Measurements from ENCODE around the gene IL36G.

IL36G gene

GRCh38 chr2:112967023-112967422 is 10.8 kb upstream of the IL36G start:
- DNase-seq (ENCODE audit: insufficient read length, low spot score) (no peak), FAIRE-seq (no peak)

- DNase-seq (ENCODE audit: insufficient read length, low spot score): no peak
- FAIRE-seq: no peak
These were observed 5.3 kb upstream of the IL36G start for GRCh38 chr2:112972423-112973086.

- FAIRE-seq (no peak), DNase-seq (ENCODE audit: insufficient read length, low spot score) (no peak)
These were observed 4.7 kb upstream of the IL36G start for GRCh38 chr2:112973156-112973555.

- DNase-seq (ENCODE audit: insufficient read length, low spot score): no peak
These were observed 1.9 kb downstream of the IL36G start for GRCh38 chr2:112979731-112980130.

DNA sequence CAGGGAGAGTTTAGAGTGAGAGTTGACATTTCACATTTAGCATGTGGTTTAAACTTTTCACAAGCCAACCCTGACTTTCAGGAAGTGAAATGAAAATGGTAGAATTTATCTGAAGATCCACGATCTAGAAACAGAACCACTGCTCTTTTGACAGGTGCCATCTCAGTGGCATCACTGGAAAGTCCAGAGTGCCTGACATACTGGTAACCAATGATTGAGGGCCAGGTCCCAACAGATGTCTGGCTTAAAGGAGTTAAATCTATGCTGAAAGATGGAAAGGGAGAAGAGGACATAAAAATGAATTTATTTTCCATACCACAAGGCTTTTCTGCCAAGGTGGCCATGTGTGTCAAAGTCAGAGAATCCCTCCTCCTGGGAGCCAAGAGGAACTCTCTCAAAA is 2.7 kb downstream of the IL36G start:
- DNase-seq (ENCODE audit: insufficient read length, low spot score) (no peak), FAIRE-seq (no peak)

More at GRCh38 chr2:112979731-112980130, 1.9 kb downstream of the IL36G start:
- no peak for FAIRE-seq

- no peak for FAIRE-seq
- DNase-seq (ENCODE audit: insufficient read length, low spot score): no peak
These were observed 7.3 kb downstream of the IL36G start for GRCh38 chr2:112985090-112985489.

- DNase-seq (ENCODE audit: insufficient read length, low spot score) (no peak), FAIRE-seq (no peak)
These were observed 11.8 kb downstream of the IL36G start for GRCh38 chr2:112989611-112990010.

GRCh38 chr2:112993831-112994230 is 16.0 kb downstream of the IL36G start:
- FAIRE-seq: no peak
- no peak for DNase-seq (ENCODE audit: insufficient read length, low spot score)

DNA sequence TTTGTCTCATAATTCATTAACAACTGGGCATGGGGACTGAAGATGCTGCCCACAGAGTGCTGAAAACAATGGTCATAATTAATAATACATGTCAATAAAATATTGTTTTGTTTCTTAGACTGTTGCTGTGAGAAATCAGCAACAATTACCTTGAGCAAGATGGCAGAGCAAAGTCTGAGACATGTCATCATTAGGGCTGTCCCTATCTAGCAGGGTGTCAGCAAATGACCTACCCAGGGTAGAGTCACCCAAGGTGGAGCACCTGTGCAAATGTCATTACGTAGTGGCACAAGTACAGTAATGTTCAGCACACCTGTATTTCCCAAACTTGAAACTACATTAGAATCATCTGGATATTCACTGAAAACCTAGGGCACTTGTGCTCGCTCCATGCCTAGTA is 16.8 kb downstream of the IL36G start:
- FAIRE-seq: no peak
- DNase-seq (ENCODE audit: insufficient read length, low spot score): no peak

DNA sequence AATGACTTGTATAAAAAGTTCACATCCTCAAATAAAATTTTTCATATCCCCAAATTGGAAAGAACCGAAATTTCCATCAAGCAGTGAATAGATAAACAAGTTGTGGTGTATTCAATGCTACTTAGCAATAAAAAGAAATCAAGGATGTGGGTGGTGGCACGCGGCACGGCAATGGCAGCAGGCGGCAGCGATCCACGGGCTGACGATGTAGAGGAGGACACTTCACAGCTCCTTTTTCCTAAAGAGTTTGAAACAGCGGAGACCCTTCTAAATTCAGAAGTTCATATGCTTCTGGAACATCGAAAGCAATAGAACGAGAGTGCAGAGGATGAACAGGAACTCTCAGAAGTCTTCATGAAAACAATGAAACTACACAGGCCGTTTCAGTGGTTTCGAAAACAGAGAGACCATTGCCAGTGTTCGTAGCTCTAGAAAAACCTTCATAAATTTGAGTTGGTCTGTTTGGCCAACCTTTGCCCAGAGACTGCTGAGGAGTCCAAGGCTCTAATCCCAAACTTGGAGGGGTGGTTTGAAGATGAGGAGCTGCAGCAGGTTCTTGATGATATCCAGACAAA is 17.6 kb downstream of the IL36G start:
- FAIRE-seq: no peak

GRCh38 chr2:112996635-112997034 is 18.8 kb downstream of the IL36G start:
- DNase-seq (ENCODE audit: insufficient read length, low spot score): no peak
- no peak for FAIRE-seq

More for the DNA sequence above, 17.6 kb downstream of the IL36G start:
- no peak for DNase-seq (ENCODE audit: insufficient read length, low spot score)

GRCh38 chr2:112997151-112997550 is 19.3 kb downstream of the IL36G start:
- DNase-seq (ENCODE audit: insufficient read length, low spot score): no peak
- no peak for FAIRE-seq

- FAIRE-seq (no peak), DNase-seq (ENCODE audit: insufficient read length, low spot score) (no peak)
These were observed 22.6 kb downstream of the IL36G start for GRCh38 chr2:113000436-113000835.

- FAIRE-seq (no peak), DNase-seq (ENCODE audit: insufficient read length, low spot score) (no peak)
These were observed 24.9 kb downstream of the IL36G start for GRCh38 chr2:113002677-113003076.

DNA sequence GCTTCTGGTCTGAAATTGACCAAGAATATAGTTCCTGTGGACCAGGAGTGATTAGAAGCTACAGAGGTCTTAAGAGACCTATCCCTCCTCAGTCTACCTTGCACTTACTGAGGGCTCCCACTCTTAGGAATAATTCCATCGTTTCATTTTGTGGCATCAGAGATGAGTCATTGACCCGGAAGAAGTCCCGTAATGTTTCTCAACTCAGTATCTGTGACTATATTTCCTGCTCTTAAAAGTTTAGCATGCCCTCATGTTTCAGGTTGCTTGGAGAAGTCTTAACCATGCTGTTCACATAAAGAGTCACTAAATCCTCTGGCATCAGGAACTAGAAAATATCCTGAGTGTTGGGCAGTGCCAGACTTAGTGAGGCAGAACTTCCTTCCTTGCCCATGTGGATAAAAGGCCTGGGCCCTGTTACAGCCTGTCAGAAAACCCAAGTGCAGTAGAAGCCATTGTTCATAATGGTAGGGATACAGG is 27.3 kb downstream of the IL36G start, which contains the start of gene IL36A:
Gene IL36A, plus strand, starts transcription at position 430 of the 480 bp plus-strand sequence. CDS start 413 bp downstream, outside the sequence.
- DNase-seq (ENCODE audit: insufficient read length, low spot score): no peak
- no peak for FAIRE-seq

- no peak for DNase-seq (ENCODE audit: insufficient read length, low spot score)
- no peak for FAIRE-seq
These were observed 29.4 kb downstream of the IL36G start for GRCh38 chr2:113007250-113007649.

DNA sequence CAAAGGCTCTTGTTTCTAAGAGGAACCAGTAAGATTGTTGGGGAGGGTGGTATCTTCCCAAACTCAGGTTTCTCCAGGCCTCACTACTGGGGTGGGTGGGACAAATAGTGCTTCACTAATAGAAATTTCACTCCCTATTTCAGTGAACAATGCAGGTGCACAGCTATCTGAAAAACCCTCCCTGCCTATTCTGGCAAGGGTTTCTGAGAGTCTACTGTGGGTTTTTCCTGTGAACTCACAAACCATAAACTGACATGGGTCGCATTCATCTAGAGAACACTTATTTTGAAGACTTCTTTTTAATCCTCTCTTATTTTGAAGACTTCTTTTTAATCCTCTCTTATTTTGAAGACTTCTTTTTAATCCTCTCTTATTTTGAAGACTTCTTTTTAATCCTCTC is 31.8 kb downstream of the IL36G start:
- FAIRE-seq (no peak), DNase-seq (ENCODE audit: insufficient read length, low spot score) (no peak)

DNA sequence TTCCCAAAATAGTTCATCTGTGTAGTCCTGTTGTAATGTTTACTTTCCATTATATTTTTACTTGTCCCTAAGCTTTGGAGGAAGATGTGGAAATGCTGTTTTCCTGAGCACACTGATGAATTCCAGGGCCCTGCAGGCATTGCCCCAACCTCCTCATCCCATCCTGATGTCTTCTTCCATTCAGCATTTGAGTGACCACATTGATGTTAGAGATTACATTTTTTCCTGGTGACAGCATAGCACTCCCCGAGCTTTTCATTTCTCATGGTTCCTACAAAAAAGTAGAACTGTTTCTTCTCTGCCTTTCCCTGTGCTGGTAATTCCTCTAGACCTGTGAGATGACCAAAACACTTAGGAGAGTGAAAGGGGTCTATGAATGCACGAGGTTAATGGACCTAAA is 32.3 kb downstream of the IL36G start:
- no peak for FAIRE-seq
- peak; percentile 5 for DNase-seq (ENCODE audit: insufficient read length, low spot score)

- FAIRE-seq: no peak
- no peak for DNase-seq (ENCODE audit: insufficient read length, low spot score)
These were observed 33.3 kb downstream of the IL36G start for GRCh38 chr2:113011108-113011507.

- no peak for FAIRE-seq
- DNase-seq (ENCODE audit: insufficient read length, low spot score): no peak
These were observed 34.9 kb downstream of the IL36G start for GRCh38 chr2:113012436-113013335.

GRCh38 chr2:113013336-113013661 is 35.5 kb downstream of the IL36G start:
- FAIRE-seq: no peak
- no peak for DNase-seq (ENCODE audit: insufficient read length, low spot score)
